OCI-LY1 (cell line): Measurements from ENCODE around the gene DCAF12.

ENCODE experiments used
- CTCF ChIP-seq: fragments of 200-600 bp; sonication (generic), shearing (Covaris generic); IDR thresholded peaks from 2 replicates; pipeline ENCODE4 v1.5.1; 2017; ENCODE audit warnings: mild to moderate bottlenecking, antibody characterized with exemption, low read length, moderate library complexity, mixed read lengths
- EZH2 ChIP-seq: fragments of 200-600 bp; sonication (generic), shearing (Covaris generic); IDR thresholded peaks from 2 replicates; pipeline ENCODE4 v1.8.0; 2017; ENCODE audit warnings: borderline replicate concordance, mixed run types, mild to moderate bottlenecking, antibody characterized with exemption, low read length, moderate library complexity, mixed read lengths

- TF ChIP-seq CTCF = no peak
- no peak for TF ChIP-seq EZH2
Observed at GRCh38 chr9:34087370-34087769, 39.1 kb downstream of the DCAF12 start.
